CD4-positive, alpha-beta T cell treated with Interleukin-4 for 1 hour (primary cell): Measurements from ENCODE around the gene RFX7.
A peak's percentile ranks its signal among the peaks of the same experiment; 100 is the strongest.
"Not testable (repeated sequence)": the region's sequence is repeated elsewhere in the genome, so short reads cannot be mapped to it uniquely, and the experiment has no call there.

Experiments used
- DNase-seq, 2 donors: peaks; one replicate each; pipeline ENCODE4 v3.0.0-alpha.2; 2020 to 2022

The RFX7 gene

DNA sequence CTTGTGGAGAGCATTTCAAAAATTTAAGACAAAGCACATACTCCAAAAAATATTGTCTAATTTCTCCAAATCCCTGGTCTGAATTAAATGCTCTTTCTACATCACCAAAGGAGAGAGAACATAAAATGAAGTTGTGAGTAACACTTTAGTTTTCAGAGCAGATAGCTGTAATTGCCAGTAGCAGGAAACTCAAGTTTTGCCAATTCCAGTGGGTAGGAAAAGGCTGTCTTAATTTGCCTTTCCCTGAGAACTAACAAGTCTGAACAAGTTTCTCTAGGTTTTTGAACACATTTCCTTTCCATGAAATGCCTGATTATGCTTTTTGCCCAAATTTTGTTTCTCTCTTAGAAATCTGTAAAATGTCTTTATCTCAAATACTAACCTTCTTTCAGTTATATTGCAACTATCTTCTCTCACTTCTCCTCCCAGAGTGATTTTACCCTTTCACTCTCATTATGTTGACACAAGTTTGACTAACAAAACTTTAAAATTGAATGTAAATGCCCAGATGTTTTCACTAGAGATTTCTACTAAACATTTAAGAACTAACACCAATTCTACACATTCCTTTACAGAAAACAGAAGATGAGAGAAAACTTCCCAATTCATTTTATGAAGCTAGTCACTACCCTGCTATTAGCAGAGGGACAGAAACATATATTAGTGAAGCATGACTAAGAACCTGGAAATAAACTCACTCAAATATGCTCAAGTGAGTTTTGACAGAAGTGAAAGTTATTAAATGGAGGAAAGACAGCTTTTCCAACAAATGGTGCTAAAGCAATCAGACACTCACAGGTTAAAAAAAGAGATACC is 38.4 kb downstream of the RFX7 start:
- DNase-seq: no peak

DNA sequence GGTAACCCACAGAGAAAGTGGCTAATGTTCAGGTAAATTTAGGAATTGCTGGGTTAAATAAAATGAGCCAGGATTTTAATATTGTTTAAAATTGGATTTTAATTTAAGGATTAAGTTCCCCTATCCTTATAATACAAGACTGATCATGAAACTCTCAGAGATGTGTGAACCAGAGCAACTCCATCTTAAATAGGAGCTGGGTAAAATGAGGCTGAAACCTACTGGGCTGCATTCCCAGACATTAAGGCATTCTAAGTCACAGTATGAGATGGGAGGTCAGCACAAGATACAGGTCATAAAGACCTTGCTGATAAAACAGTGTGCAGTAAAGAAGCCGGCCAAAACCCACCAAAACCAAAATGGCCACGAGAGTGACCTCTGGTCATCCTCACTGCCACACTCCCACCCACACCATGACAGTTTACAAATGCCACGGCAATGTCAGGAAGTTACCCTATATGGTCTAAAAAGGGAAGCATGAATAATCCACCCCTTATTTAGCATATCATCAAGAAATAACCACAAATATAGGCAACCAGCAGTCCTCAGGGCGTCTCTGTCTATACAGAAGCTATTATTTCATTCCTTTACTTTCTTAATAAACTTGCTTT is 40.3 kb downstream of the RFX7 start:
- DNase-seq: not testable (repeated sequence)

DNA sequence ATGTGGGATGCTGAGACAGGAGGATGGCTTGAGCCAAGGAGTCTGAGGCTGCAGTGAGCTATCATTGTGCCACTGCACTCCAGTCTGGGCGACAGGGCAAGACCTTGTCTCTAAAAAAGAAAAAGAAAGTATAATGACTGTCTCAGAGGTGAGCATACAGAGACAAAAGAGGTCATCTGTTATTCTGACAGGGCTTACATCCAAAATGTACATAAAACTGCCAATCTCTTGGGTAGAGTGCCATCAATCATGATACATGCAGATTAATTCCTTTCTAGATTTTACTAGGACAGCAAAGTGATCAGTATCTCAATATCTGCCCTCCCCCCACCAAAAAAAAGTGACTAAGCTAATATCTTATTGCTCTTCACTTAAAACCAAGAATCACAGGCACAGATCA is 41.0 kb downstream of the RFX7 start:
- DNase-seq: no peak

DNA sequence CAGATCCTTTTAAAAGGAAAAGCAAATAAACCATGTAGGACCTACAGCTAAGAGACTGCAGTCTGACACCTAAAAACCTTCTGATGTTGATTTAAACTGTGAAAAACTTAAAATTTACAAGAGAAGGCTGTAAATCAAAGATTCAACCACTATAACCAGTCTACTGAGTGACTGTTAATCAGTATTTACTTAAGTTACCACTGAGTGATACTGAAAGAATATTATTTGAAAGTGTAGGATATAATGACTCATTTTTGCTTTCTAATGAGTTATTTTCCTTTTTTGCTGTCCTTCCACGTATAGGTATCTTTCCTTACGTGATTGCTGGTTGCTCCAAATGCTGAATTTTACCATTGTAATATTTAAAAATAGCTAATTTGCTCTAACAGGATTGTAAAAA is 44.6 kb downstream of the RFX7 start:
- DNase-seq: no peak

DNA sequence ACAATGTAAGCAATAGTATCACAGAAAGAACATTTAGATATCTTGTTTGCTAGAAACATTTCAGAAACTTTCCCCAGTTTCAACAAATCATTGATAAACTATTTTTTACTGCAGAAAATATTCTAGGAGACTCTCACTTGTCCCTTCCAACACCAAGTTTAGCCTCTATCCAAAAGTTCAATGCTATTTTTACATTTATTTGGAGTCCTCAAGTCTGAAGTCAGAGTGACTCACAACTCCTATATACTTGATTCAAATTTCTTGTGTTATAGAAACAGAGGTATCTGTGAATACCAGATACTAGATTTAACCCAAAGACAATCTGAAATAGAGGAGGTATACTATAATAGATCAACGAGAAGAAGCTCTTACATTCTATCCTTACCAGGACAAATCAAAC is 49.6 kb downstream of the RFX7 start:
- no peak for DNase-seq

DNA sequence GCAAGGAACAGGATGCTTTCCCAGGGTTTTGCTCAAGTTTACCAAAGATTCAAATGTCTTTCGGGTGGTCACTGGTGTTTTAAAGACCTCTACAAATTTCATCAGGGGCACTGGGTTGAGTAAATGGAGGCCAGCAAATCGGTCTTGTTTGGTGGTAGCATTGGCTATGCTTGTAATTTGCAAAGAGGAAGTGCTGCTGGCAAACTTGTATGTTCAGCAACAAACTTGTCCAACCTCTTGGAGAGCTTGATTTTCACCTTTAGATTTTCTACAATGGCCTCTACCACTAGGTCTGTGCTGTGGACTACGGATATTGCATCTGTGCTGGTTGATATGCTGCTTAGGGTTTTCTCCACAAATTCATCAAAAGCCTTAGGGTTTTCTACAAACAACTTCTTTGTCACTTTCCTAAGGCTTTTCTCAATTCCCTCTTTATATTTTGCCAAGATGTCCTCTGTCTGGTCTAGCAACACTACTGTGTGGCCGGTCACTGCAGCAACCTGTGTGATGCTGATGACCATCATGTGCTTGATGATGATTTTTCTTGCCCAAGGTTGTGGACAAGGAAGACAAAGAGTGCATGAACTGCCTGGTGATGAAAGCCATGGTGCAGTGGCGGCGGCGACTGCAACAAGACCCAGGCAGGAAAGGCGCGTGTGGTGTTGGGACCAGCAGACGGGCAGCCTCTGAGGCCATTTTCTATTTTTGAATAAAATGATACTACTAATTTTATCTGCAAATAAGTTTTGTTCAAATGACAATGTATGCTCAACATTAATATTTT is 50.8 kb downstream of the RFX7 start:
- DNase-seq: no peak

DNA sequence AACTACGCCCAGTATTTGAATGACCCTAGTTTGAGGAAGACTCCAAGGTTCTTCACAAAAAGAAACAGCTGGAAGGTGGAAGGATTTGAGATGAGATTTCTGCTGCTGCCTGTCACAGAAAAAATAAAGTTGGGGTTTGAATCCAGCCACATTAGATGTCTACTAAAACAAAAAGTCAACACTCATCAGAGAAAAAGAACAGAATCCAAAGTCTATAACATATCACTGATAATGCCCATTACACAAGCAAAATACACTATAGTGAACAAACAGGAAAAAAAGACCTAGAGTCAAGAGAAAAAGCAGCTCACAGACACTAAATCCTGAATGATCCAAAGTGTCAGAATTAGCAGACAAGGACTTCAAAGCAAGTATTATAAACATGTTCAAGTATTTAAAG is 56.0 kb downstream of the RFX7 start:
- no peak for DNase-seq

DNA sequence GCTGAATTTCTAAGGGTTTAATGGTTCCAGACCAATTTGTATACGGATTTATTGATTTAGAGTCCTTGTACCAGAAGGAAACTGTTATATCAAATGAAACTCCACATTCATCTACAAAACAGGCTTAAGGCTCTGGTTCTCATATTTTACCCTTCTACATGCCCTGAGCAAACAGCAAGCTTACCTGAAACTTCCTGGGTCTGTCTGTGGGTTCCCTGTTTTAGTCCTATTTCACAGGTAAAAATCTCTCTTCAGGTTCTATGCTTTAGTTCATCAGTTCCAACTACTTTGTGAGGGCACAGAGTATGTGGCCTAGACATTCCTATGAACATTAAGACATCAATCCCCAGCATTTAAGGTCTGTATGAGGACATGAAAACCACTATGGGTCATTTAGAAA is 57.7 kb downstream of the RFX7 start:
- DNase-seq: no peak

DNA sequence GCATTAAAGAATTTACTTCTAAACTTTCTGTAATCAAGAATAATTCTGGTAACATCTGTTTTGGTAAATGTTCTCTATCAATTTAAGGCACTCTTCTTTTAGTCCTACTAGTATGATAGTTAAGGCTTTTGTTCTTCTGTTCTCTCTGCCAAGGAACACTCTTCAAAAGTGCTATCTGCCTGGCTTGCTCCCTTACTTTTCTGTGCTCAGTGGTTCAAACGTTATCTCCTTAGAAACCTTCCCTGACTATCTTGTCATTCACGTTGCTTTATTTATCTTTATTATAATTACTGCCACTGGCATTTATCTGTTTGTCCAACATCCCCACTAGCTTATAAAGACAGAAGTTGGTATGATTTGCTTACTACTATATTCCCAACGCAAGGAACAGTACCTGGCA is 59.2 kb downstream of the RFX7 start:
- DNase-seq: no peak

DNA sequence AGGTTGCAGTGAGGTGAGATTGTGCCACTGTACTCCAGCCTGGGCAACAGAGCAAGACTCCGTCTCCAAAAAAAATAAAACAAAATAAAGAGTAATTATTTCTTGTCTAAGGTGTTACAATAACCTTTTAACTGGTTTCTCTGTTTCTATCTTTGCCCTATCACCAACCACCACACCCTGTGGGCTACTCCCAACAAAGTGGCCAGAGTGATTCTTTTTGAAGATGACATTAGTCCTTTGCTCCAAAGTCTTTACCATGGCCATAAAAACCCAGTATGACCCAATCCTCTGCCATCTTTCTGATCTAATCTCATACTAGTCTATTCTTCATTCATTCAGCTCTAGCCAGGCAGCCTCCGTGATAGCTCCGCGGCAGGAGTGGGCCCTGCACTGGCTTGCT is 62.8 kb downstream of the RFX7 start:
- no peak for DNase-seq

DNA sequence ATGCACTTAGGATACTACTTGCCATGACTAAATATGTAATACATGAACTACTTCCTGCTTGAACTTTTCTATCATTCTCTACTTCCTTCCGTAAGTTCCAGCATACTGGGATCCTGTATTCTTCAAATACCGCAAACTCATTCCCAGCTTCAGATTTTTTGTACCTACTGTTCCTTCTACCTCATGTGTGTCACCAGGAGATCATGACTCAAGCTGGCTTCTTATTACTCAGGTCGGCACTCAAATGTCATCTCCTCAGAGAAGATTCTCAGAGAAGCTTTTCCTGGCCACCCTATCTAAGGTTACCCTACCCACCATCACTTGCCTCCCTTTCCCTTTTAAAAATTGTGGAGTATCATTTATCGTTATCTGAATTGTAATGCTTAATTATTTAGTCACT is 66.7 kb downstream of the RFX7 start:
- no peak for DNase-seq

DNA sequence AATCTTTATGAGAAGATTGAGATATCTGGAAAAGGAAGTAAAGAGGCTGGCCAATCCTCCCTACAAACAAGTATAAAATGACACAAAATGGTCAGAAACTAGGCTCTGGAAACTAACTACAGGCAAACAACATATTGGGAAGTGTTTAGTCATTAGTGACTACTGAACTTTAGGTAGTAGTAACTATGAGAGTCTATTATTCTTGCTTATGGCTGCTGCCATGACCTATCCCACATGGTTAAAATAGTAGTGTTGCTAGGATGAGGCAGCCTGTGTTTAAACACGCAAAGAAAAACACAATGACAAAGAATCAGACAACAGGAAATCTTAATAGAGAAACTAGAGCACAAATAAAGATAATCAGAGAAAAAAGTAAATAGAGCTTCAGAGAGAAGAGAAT is 67.9 kb downstream of the RFX7 start:
- no peak for DNase-seq

DNA sequence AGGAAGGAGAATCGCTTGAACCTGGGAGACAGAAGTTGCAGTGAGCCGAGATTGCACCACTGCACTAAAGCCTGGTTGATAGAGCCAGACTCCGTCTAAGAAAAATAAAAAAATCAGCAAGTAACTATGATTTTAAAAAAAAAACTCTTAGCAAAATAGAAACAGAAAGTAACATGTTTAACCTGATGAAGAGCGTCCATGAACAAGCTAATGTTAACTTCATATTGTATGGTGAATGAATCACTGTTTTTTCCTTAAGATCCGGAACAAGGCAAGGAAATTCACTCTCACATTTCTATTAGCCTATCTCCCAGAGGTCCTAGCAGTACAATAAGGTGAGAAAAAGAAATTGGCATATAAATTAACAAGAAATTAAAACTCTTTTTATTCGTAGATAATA is 69.0 kb downstream of the RFX7 start:
- DNase-seq: peak in 1 of 2 donors; percentile 32

DNA sequence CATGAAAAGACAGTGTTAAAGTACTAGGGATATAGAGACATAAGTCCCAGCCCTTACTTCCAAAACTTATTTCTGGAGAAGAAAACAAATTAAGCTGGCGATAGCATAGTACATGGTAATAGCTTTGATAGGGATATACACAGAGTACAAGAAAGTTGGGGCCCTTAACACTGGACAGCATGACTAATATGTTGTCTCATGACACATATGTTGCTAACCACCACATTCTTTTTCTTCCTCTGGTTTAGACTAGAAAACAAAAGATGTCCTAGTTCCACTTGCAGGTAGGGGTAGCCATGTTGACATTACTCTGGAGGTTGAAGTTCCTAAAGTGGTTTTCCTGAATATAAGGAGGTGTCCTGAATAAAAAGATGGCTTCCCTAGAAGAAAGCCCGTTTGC is 75.3 kb downstream of the RFX7 start:
- DNase-seq: no peak

DNA sequence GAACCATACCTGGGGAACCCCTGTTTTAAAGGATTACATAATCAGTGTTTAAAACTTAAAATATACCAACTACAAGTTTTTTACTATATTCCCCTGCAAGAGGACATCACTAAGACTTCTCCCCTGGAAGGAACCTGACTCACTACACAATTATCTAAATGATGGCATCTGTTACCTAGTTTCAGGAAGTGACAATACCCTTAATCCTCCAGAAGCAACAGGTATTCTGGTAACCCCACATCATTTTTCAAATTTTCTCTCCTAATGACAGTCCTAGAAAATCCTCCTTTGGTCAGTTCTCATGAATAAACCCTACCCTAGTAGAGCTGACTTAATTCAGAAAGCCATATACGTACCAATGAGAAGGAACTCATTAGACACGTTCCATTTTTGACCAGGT is 78.4 kb downstream of the RFX7 start:
- DNase-seq: no peak

DNA sequence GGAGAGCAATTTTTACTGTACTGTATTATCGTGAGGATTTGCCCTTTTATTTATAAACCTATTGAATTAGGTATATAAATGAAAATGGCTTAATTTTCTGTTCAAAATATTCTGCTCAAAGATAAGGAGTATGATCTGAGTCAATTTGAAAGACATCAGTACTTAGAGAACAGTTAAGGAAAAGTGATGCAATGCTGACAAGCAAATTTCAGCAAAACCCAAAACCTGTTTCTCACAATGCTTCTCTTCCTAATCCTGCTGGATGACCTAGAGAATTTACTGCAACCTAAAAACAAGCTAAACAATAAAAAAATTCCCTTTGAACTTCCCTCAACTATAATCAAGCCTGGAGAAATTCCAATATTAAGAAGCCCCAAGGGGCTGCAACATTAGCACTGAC is 82.7 kb downstream of the RFX7 start:
- DNase-seq: no peak

DNA sequence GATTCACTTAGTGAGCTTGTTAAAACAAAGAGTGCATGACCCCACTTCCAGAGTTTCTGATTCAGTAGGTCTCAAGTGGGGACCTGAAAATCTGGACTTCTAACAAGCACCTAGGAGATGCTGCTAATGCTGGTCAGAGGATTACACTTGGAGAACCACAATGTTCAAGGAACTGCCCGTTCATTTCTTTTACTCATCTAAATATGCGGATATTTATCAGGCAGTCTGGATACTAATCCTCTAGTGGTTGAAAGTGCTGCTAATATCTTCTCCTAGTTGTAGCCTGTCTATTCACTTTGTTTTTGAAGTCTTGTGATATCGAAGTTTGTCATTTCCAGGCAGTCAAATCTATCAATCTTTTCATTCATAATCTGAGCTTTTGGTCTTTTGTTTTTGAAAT is 86.8 kb downstream of the RFX7 start:
- no peak for DNase-seq

DNA sequence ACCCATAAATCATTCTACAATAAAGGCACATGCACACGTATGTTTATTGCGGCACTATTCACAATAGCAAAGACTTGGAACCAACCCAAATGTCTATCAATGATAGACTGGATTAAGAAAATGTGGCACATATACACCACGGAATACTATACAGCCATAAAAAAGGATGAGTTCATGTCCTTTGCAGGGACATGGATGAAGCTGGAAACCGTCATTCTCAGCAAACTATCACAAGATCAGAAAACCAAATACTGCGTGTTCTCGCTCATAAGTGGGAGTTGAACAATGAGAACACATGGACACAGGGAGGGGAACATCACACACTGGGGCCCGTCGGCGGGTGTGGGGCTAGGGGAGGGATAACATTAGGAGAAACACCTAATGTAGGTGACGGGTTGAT is 88.4 kb downstream of the RFX7 start:
- DNase-seq: not testable (repeated sequence)

DNA sequence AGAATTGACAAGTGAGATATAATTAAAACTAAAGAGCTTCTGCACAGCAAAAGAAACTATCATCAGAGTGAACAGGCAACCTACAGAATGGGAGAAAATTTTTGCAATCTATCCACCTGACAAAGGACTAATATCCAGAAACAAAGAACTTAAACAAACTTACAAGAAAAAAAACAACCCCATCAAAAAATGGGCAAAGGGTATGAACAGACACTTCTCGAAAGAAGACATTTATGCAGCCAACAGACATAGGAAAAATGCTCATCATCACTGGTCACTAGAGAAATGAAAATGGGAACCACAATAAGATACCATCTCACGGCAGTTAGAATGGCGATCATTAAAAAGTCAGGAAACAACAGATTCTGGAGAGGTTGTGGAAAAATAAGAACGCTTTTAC is 88.9 kb downstream of the RFX7 start:
- not testable (repeated sequence) for DNase-seq

DNA sequence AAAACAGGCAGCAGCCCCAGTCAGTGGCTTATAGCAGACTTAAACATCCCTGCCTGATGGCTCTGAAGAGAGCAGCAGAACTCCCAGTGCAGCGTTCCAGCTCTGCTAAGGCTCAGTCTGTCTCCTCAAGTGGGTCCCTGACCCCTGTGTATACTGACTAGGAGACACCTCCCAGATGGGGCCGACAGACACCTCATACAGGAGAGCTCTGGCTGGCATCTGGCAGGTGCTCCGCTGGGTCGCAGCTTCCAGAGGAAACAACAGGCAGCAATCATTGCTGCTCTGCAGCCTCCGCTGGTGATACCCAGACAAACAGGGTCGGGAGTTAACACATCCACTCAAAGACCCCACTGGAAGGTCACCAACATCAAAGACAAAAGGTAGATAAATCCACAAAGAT is 93.5 kb downstream of the RFX7 start:
- no peak for DNase-seq

DNA sequence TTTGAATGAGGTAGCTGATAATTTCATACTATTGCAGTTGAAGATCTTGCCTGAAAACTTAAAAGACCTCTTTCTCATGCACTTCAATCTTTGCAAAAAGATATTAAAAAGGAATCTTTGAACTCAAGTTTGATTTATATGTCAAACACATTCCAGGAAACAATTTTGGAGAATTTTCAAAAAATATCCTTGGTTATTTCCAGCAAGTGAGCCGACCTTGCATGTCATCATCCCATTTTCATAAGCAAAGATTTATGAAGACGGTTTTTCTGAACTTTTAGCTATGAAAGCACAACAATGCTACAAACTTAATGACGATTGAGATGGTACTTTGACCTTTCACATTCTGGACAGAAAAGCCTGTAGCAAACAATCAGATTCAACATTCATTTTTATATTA is 95.6 kb downstream of the RFX7 start:
- DNase-seq: no peak

DNA sequence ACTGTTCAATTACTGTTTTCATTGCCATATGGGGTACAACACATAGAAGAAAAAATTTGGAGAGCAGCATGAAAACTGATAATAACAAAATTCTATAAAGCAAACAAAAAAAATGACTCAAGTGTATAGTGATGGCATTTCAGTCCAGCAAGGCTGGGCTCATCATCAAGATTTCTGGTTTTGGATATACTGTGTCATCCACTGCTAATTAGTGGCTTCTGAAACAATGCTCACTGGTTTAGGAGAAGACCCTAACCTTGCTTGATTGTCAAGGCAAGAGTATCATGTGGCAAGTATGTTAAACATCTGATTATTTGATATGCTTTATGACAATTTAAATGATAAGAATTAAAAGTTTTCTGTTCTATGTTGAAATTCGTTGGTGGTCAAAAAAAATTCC is 96.9 kb downstream of the RFX7 start:
- no peak for DNase-seq

DNA sequence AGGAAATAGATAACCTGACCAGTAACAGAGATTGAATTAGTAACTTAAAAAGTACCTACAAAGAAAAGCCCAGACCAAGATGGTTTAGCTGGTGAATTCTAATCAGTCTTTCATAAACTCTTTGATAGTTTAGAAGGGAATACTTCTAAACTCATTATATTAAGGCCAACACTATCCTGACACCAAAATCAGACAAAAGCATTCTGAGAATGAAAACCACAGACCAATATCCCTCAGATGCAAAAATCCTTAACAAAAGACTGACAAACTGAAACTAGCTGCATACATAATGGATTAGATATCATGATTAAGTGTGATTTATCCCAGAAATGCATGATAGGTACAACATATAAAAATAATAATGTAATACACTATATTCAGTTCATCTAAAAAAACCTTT is 115.6 kb downstream of the RFX7 start:
- no peak for DNase-seq

DNA sequence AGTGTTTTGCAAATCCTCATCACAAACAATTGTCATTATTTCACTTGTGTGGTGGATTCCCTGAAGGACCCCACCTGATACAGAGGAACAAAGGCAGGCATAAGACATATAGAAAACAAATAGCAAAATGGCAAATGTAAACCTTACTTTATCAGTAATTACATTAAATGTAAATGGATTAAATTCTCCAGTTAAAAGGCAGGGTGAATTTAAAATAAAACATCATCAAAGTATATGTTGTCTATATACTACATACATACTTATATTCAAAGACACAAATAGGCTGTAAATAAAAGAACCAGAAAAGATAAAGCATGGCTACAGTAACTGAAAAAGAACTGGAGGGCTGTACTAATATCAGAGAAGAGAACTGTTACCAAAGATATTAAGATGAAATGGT is 117.3 kb downstream of the RFX7 start:
- no peak for DNase-seq
